Keratinocyte (primary cell): ENCODE measurements around the gene GATA5. TPM values are rescaled to one million over a fixed set of nuclear protein-coding genes. Genes with fewer than 3 reads are reported as not detected.

ENCODE experiments used
- DNase-seq: peaks from one replicate; pipeline ENCODE4 v3.0.0-alpha.2; 2011; ENCODE audit warnings: low read depth, missing footprints, low spot score
- FAIRE-seq: peaks from 2 replicates; lab custom pipeline; 2011; peaks lifted over from hg19 to GRCh38; lab: Jason Lieb, UNC
- H2AFZ ChIP-seq: 2 replicates; pipeline ENCODE4 v1.6.0; 2012; ENCODE audit warnings: low read length, control low read depth, inconsistent platforms; ENCODE audit not compliant: control insufficient read depth
- H3K27ac ChIP-seq: 2 replicates; pipeline ENCODE4 v1.5.1; 2011; ENCODE audit warnings: low read length; ENCODE audit not compliant: control insufficient read depth, insufficient read depth
- H3K27me3 ChIP-seq: 3 replicates; pipeline ENCODE4 v1.6.0; 2011; ENCODE audit warnings: low read length; ENCODE audit not compliant: control insufficient read depth, insufficient read depth; ENCODE audit errors: extremely low read depth
- H3K36me3 ChIP-seq, 2 experiments: 2 replicates in 1 of 2; 3 replicates in 1 of 2; pipeline ENCODE4 v1.5.1; 2011; ENCODE audit warnings: low read length in 2 of 2, mild to moderate bottlenecking in 1 of 2; ENCODE audit not compliant: control insufficient read depth in 2 of 2, insufficient read depth in 2 of 2; ENCODE audit errors: extremely low read depth in 1 of 2
- H3K4me1 ChIP-seq: 3 replicates; pipeline ENCODE4 v1.5.1; 2011; ENCODE audit warnings: low read length; ENCODE audit not compliant: control insufficient read depth, insufficient read depth; ENCODE audit errors: extremely low read depth
- H3K4me2 ChIP-seq: 3 replicates; pipeline ENCODE4 v1.6.0; 2011; ENCODE audit warnings: low read depth, low read length; ENCODE audit not compliant: control insufficient read depth, insufficient read depth; ENCODE audit errors: extremely low read depth
- H3K4me3 ChIP-seq, 3 experiments: fragments of 200-600 bp in 1 of 3; sonication (generic) in 1 of 3; 2 replicates in 2 of 3; 3 replicates in 1 of 3; pipeline ENCODE4 v1.5.1; 2011 to 2016; ENCODE audit warnings: low read length in 3 of 3, mild to moderate bottlenecking in 3 of 3, control low read depth in 2 of 3, inconsistent platforms in 1 of 3, low read depth in 1 of 3, mixed read lengths in 1 of 3, mixed run types in 1 of 3, moderate library complexity in 1 of 3; ENCODE audit not compliant: control insufficient read depth in 2 of 3, insufficient read depth in 2 of 3; ENCODE audit errors: extremely low read depth in 1 of 3
- H3K79me2 ChIP-seq: 2 replicates; pipeline ENCODE4 v1.6.0; 2012; ENCODE audit warnings: low read length; ENCODE audit not compliant: control insufficient read depth, insufficient read depth
- H3K9ac ChIP-seq: 3 replicates; pipeline ENCODE4 v1.6.0; 2011; ENCODE audit warnings: low read length; ENCODE audit not compliant: control insufficient read depth, insufficient read depth; ENCODE audit errors: extremely low read depth
- H3K9me1 ChIP-seq: 3 replicates; pipeline ENCODE4 v1.6.0; 2011; ENCODE audit warnings: low read length; ENCODE audit not compliant: control insufficient read depth, insufficient read depth; ENCODE audit errors: extremely low read depth
- H3K9me3 ChIP-seq: 2 replicates; pipeline ENCODE4 v1.5.1; 2012; ENCODE audit warnings: low read depth, low read length; ENCODE audit not compliant: control insufficient read depth
- H4K20me1 ChIP-seq: 3 replicates; pipeline ENCODE4 v1.6.0; 2011; ENCODE audit warnings: low read length; ENCODE audit not compliant: control insufficient read depth, insufficient read depth; ENCODE audit errors: extremely low read depth
- CTCF ChIP-seq, 3 experiments: IDR thresholded peaks in 1 of 3; conservative IDR thresholded peaks in 1 of 3; optimal IDR thresholded peaks in 1 of 3; 2 replicates in 2 of 3; 3 replicates in 1 of 3; pipeline versions ENCODE3 to v1.5.1; 2011; ENCODE audit warnings: low read length in 3 of 3, mild to moderate bottlenecking in 3 of 3, moderate library complexity in 2 of 3, control low read depth in 1 of 3, inconsistent platforms in 1 of 3; ENCODE audit not compliant: insufficient read depth in 2 of 3; ENCODE audit errors: extremely low read depth in 1 of 3
- EZH2 ChIP-seq: IDR thresholded peaks from one replicate; pipeline ENCODE4 v1.6.1; 2012; ENCODE audit warnings: inconsistent platforms, mild to moderate bottlenecking, low read length, moderate library complexity
- dilution Hi-C: fragments of 300-500 bp; cut with MboI; formaldehyde crosslinking; loops from one replicate; pipeline ENCODE4 v1.7.0; 2020; ENCODE audit warnings: low sequenced_read_pairs; ENCODE audit not compliant: extremely low pct_ligation_motif_present
- polyA plus RNA-seq, 5 experiments: library from polyadenylated mRNA; depleted of rRNA in 3 of 5; stranded (reverse) in 3 of 5; stranded (forward) in 1 of 5; unstranded in 1 of 5; fragments of >200 nt; gene quantifications; 1 replicate in 1 of 5; 2 replicates in 3 of 5; 3 replicates in 1 of 5; pipeline versions ENCODE4 v1.2.1 to v1.2.3, GENCODE V29; 2011 to 2012; ENCODE audit warnings: missing spikeins in 2 of 5, low read depth in 1 of 5, low replicate concordance in 1 of 5

The GATA5 gene
- polyA plus RNA-seq, 1 donor (not counting 4 experiments of a cell fraction or from before 2014, with no cell fraction given), result not detected

- H3K36me3 ChIP-seq, result no peaks in the 10 kb centered on the region
- H3K9ac ChIP-seq, result no peak overlapping the region
- no peak overlapping the region for H3K27ac ChIP-seq
- H3K9me1 ChIP-seq, result no peaks in the 10 kb centered on the region
- DNase-seq (no peak), FAIRE-seq (no peak)
- H2AFZ ChIP-seq, result no peak overlapping the region
- no peaks in the 10 kb centered on the region for H4K20me1 ChIP-seq
- no peaks in the 10 kb centered on the region for H3K4me1 ChIP-seq
- no peaks in the 10 kb centered on the region for H3K79me2 ChIP-seq
- H3K4me2 ChIP-seq, result no peak overlapping the region
- H3K9me3 ChIP-seq, result no peaks in the 10 kb centered on the region
- dilution Hi-C loops, result no loop called here
- H3K4me3 ChIP-seq, result no peak overlapping the region
- TF ChIP-seq EZH2 (no peak), CTCF (optimal IDR thresholded peaks at IDR 0.05 in 1 of 3, IDR thresholded peaks at IDR 0.05 in 1 of 3, conservative IDR thresholded peaks at IDR 0.05 in 1 of 3; ENCODE audit: extremely low read depth in 1 of 3, insufficient read depth in 2 of 3, low read length in 3 of 3) (no peak)
- H3K27me3 ChIP-seq, result peaks cover 34% of the 10 kb centered on the region
Observed at GRCh38 chr20:62517168-62517567, 41.4 kb upstream of the GATA5 start.

- H3K27ac ChIP-seq, result no peak overlapping the region
- no peaks in the 10 kb centered on the region for H4K20me1 ChIP-seq
- no peak overlapping the region for H3K4me2 ChIP-seq
- peaks cover 41% of the 10 kb centered on the region for H3K27me3 ChIP-seq
- H3K9ac ChIP-seq, result no peak overlapping the region
- no peaks in the 10 kb centered on the region for H3K9me1 ChIP-seq
- no peaks in the 10 kb centered on the region for H3K4me1 ChIP-seq
- H2AFZ ChIP-seq, result no peak overlapping the region
- no peaks in the 10 kb centered on the region for H3K79me2 ChIP-seq
- TF ChIP-seq EZH2 (no peak), CTCF (optimal IDR thresholded peaks at IDR 0.05 in 1 of 3, IDR thresholded peaks at IDR 0.05 in 1 of 3, conservative IDR thresholded peaks at IDR 0.05 in 1 of 3; ENCODE audit: extremely low read depth in 1 of 3, insufficient read depth in 2 of 3, low read length in 3 of 3) (peak in 1 of 3 experiments; percentile 16)
- DNase-seq (no peak), FAIRE-seq (no peak)
- dilution Hi-C loops, result no loop called here
- no peaks in the 10 kb centered on the region for H3K36me3 ChIP-seq
- H3K4me3 ChIP-seq, result no peak overlapping the region
- H3K9me3 ChIP-seq, result no peaks in the 10 kb centered on the region
Observed at GRCh38 chr20:62516338-62516737, 40.5 kb upstream of the GATA5 start.
